RWPE2 (cell line): ENCODE results near the gene TMCO1.

Experiments used
- ATAC-seq: fragments of 200-7000 bp; cut with Tn5 transposase; 3 replicates; pipeline ENCODE4 v1.9.1; 2021; ENCODE audit warnings: low read depth
- DNase-seq: peaks from one replicate; pipeline ENCODE4 v3.0.0-alpha.2; 2020; ENCODE audit warnings: low spot score
- H3K27ac ChIP-seq: fragments of 450-650 bp; 2 replicates; pipeline ENCODE4 v1.5.1; 2017; ENCODE audit warnings: mild to moderate bottlenecking; ENCODE audit not compliant: poor library complexity, severe bottlenecking
- H3K27me3 ChIP-seq: fragments of 250-450 bp; sonication (Bioruptor Pico); 2 replicates; pipeline ENCODE4 v1.5.1; 2021; ENCODE audit warnings: mild to moderate bottlenecking, moderate library complexity; ENCODE audit not compliant: insufficient read depth, poor library complexity, severe bottlenecking
- H3K36me3 ChIP-seq: fragments of 250-450 bp; sonication (Bioruptor Pico); 2 replicates; pipeline ENCODE4 v1.5.1; 2020; ENCODE audit warnings: low read depth, mild to moderate bottlenecking, moderate library complexity
- H3K4me1 ChIP-seq: fragments of 250-450 bp; sonication (Bioruptor Pico); 2 replicates; pipeline ENCODE4 v1.5.1; 2021; ENCODE audit warnings: mild to moderate bottlenecking, moderate library complexity; ENCODE audit not compliant: insufficient read depth, poor library complexity, severe bottlenecking
- H3K4me3 ChIP-seq: fragments of 250-450 bp; sonication (Bioruptor Pico); 2 replicates; pipeline ENCODE4 v1.5.1; 2021; ENCODE audit warnings: mild to moderate bottlenecking, moderate library complexity; ENCODE audit not compliant: severe bottlenecking
- H3K9me3 ChIP-seq: fragments of 250-450 bp; sonication (Bioruptor Pico); 2 replicates; pipeline ENCODE4 v1.5.1; 2021; ENCODE audit warnings: mild to moderate bottlenecking, moderate library complexity; ENCODE audit not compliant: severe bottlenecking
- TF ChIP-seq, protein P1 (sequence below): fragments of 450-650 bp; IDR thresholded peaks from one replicate; pipeline ENCODE4 v1.5.1; 2017; ENCODE audit warnings: mild to moderate bottlenecking, moderate library complexity; ENCODE audit not compliant: poor library complexity, severe bottlenecking

TMCO1 gene

DNA sequence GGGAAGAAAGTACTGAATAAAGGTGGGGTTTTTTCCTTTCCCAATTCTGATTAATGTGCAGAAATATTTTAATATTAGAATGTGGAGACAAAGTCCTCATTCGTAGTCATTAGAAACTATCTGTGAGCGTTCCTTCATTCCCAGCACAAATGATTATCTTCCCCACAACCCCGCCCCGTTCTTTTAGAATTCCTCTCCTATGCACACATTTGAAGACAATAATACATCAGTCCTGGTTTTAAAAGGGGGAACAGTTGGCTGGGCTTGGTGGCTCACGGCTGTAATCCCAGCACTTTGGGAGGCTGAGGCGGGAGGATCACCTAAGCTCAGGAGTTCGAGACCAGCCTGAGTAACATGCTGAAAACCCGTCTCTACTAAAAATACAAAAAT lies 71.2 kb downstream of the TMCO1 start:
- H3K27me3 ChIP-seq = no peaks in the 10 kb centered on the region
- H3K9me3 ChIP-seq = no peaks in the 10 kb centered on the region
- peak overlapping the region; percentile 98 for H3K4me3 ChIP-seq
- H3K27ac ChIP-seq = peak overlapping the region; percentile 88
- ATAC-seq (no peak), DNase-seq (no peak)
- H3K4me1 ChIP-seq = peaks cover 17% of the 10 kb centered on the region
- TF ChIP-seq, protein P1, sequence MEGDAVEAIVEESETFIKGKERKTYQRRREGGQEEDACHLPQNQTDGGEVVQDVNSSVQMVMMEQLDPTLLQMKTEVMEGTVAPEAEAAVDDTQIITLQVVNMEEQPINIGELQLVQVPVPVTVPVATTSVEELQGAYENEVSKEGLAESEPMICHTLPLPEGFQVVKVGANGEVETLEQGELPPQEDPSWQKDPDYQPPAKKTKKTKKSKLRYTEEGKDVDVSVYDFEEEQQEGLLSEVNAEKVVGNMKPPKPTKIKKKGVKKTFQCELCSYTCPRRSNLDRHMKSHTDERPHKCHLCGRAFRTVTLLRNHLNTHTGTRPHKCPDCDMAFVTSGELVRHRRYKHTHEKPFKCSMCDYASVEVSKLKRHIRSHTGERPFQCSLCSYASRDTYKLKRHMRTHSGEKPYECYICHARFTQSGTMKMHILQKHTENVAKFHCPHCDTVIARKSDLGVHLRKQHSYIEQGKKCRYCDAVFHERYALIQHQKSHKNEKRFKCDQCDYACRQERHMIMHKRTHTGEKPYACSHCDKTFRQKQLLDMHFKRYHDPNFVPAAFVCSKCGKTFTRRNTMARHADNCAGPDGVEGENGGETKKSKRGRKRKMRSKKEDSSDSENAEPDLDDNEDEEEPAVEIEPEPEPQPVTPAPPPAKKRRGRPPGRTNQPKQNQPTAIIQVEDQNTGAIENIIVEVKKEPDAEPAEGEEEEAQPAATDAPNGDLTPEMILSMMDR = no peak
- H3K36me3 ChIP-seq = peaks cover 23% of the 10 kb centered on the region

DNA sequence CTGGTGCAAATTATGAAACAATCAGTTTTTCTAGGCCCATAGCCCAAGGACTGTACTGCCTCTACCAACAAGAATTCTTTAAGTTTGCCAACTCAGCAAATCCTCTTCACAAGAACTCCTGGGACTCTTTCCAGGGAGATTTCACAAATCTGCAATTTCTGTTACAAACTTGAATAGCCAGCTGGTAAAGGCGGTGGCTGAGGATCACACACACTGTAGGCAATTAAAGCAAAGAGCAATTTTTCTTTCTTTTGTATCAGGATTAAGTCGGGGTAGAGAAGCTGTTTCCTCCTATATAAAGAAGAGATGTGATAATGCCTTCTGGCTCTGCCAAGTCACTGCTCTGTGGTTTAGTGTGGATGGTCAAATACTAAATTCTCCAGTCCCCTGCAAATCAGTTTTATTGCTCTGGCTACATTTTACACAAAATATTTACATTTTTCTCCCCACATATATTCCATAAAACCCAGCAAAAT lies 72.0 kb downstream of the TMCO1 start:
- Histone ChIP-seq H3K27ac (peak overlapping the region; percentile 88), H3K27me3 (no peaks in the 10 kb centered on the region)

DNA sequence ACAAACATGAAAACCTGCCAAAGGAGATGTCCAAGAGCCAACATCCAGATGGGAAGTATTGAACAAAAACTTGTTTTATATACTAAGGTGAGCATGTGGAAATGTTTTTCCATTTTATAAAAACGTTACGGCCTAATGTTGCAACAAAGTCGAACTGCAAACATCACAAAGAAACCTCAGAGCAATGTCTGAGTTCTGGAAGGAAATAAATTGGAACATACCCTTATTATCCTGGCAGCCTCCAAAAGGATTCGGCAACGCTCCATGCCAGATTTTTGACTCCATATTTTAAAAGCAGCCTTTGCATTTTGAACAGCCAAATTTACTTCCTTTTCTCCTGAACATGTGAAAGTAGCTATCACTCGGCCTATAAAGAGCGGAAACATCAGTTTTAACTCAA lies 73.6 kb downstream of the TMCO1 start:
- H3K4me3 ChIP-seq = no peak overlapping the region
- DNase-seq (no peak), ATAC-seq (no peak)
- H3K27me3 ChIP-seq = no peaks in the 10 kb centered on the region
- H3K9me3 ChIP-seq = no peaks in the 10 kb centered on the region
- H3K27ac ChIP-seq = no peak overlapping the region
- peaks cover 29% of the 10 kb centered on the region for H3K36me3 ChIP-seq
- TF ChIP-seq, protein P1 = no peak
- peaks cover 17% of the 10 kb centered on the region for H3K4me1 ChIP-seq

More for the DNA sequence above, 72.0 kb downstream of the TMCO1 start:
- TF ChIP-seq, protein P1 = no peak
- H3K4me3 ChIP-seq = peak overlapping the region; percentile 98
- ATAC-seq (peak; percentile 3; the same call in 1 of the 3 replicates), DNase-seq (no peak)
- H3K36me3 ChIP-seq = peaks cover 24% of the 10 kb centered on the region
- H3K9me3 ChIP-seq = no peaks in the 10 kb centered on the region
- peaks cover 17% of the 10 kb centered on the region for H3K4me1 ChIP-seq

DNA sequence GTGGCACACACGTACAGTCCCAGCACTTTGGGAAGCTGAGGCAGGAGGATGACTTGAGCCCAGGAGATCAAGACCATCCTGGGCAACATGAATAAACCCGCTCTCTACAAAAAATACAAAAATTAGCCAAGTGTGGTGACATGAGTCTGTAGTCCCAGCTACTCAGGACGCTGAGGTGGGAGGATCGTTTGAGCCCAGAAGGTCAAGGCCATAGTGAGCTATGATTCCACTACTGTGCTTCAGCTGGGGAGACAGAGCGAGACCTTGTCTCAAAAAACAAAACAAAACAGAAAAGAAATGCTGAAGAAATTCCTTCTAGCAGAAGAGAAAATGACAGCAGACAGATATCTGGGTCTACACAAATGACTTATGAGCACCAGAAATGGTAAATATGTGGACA lies 80.6 kb downstream of the TMCO1 start:
- DNase-seq (no peak), ATAC-seq (no peak)
- Histone ChIP-seq H3K27me3 (no peaks in the 10 kb centered on the region), H3K9me3 (no peaks in the 10 kb centered on the region), H3K4me1 (no peaks in the 10 kb centered on the region), H3K4me3 (no peak overlapping the region), H3K36me3 (peaks cover 44% of the 10 kb centered on the region), H3K27ac (no peak overlapping the region)
- TF ChIP-seq, protein P1 = no peak

DNA sequence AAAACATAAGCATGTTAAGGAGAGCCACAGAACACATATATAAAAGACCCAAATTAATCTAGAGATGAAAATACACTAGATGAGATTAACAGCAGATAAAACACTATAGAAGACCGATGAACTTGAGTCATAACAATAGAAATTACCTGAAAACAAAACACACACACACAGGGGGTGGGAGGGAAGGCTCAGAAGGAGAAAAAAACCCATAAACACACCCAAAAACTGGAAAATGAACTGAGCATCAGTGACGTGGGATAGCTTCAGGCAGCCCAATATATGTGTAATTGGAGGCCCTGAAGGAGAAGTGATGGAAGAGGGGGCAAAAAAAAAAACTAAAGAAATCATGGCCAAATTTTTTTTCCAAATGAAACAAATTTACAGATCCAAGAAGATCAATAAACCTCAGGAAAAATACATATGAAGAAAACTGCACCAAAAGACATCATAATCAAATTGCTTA lies 81.7 kb downstream of the TMCO1 start:
- Histone ChIP-seq H3K4me3 (no peak overlapping the region), H3K27ac (no peak overlapping the region), H3K4me1 (no peaks in the 10 kb centered on the region), H3K36me3 (peaks cover 50% of the 10 kb centered on the region), H3K9me3 (no peaks in the 10 kb centered on the region), H3K27me3 (no peaks in the 10 kb centered on the region)
- DNase-seq (no peak), ATAC-seq (no peak)
- TF ChIP-seq, protein P1 = no peak
